ENCODE results near the gene DICER1.

DICER1 gene

GRCh38 chr14:95088665-95089064 lies 68.7 kb downstream of the DICER1 start:
- no peak for DNase-seq (ENCODE audit: low spot score)

- no peak for DNase-seq (ENCODE audit: low spot score)
Measured at GRCh38 chr14:95087619-95088018, 69.7 kb downstream of the DICER1 start.

- DNase-seq (ENCODE audit: low spot score), result no peak
Measured at GRCh38 chr14:95085321-95085720, 72.0 kb downstream of the DICER1 start.

- DNase-seq (ENCODE audit: low spot score), result no peak
Measured at GRCh38 chr14:95078867-95079266, 78.5 kb downstream of the DICER1 start.

GRCh38 chr14:95077345-95077744 lies 80.0 kb downstream of the DICER1 start:
- DNase-seq (ENCODE audit: low spot score), result no peak

GRCh38 chr14:95075789-95076188 lies 81.5 kb downstream of the DICER1 start:
- no peak for DNase-seq (ENCODE audit: low spot score)

GRCh38 chr14:95073947-95074346 lies 83.4 kb downstream of the DICER1 start:
- no peak for DNase-seq (ENCODE audit: low spot score)

- no peak for DNase-seq (ENCODE audit: low spot score)
Measured at GRCh38 chr14:95072310-95072905, 84.9 kb downstream of the DICER1 start.

GRCh38 chr14:95071649-95072280 lies 85.6 kb downstream of the DICER1 start:
- peak; percentile 72 for DNase-seq (ENCODE audit: low spot score)

- DNase-seq (ENCODE audit: low spot score), result no peak
Measured at GRCh38 chr14:95070748-95071435, 86.4 kb downstream of the DICER1 start.

GRCh38 chr14:95069547-95069946 lies 87.8 kb downstream of the DICER1 start:
- DNase-seq (ENCODE audit: low spot score), result no peak

GRCh38 chr14:95069018-95069417 lies 88.3 kb downstream of the DICER1 start:
- no peak for DNase-seq (ENCODE audit: low spot score)

GRCh38 chr14:95068521-95068920 lies 88.8 kb downstream of the DICER1 start:
- no peak for DNase-seq (ENCODE audit: low spot score)

GRCh38 chr14:95068080-95068479 lies 89.2 kb downstream of the DICER1 start:
- no peak for DNase-seq (ENCODE audit: low spot score)

- DNase-seq (ENCODE audit: low spot score), result no peak
Measured at GRCh38 chr14:95067526-95067925, 89.8 kb downstream of the DICER1 start.

GRCh38 chr14:95066427-95066986 lies 90.8 kb downstream of the DICER1 start:
- DNase-seq (ENCODE audit: low spot score), result no peak

GRCh38 chr14:95065411-95065810 lies 91.9 kb downstream of the DICER1 start:
- no peak for DNase-seq (ENCODE audit: low spot score)

- no peak for DNase-seq (ENCODE audit: low spot score)
Measured at GRCh38 chr14:95064734-95065133, 92.6 kb downstream of the DICER1 start.

- no peak for DNase-seq (ENCODE audit: low spot score)
Measured at GRCh38 chr14:95064256-95064655, 93.1 kb downstream of the DICER1 start.

GRCh38 chr14:95063391-95063790 lies 93.9 kb downstream of the DICER1 start:
- no peak for DNase-seq (ENCODE audit: low spot score)

GRCh38 chr14:95062946-95063345 lies 94.4 kb downstream of the DICER1 start:
- no peak for DNase-seq (ENCODE audit: low spot score)

- DNase-seq (ENCODE audit: low spot score), result no peak
Measured at GRCh38 chr14:95062220-95062619, 95.1 kb downstream of the DICER1 start.
